HT1080 (cell line): ENCODE data around the gene SPZ1. TPM values are rescaled to one million over a fixed set of nuclear protein-coding genes. Genes with fewer than 3 reads are reported as not detected.
A peak's percentile ranks its signal among the peaks of the same experiment; 100 is the strongest.
"Not testable (repeated sequence)": the region's sequence is repeated elsewhere in the genome, so short reads cannot be mapped to it uniquely, and the experiment has no call there.

Experiments used
- DNase-seq: peaks from one replicate; pipeline ENCODE4 v3.0.0-alpha.2; 2015; ENCODE audit warnings: low read depth
- small RNA-seq: library from RNA; depleted of rRNA; stranded (forward); fragments of <200 nt; gene quantifications from one replicate; pipeline ENCODE3, GENCODE V24; 2014
- total RNA-seq: library from RNA; depleted of rRNA; stranded (reverse); fragments of >200 nt; shearing (Covaris generic); gene quantifications from 2 replicates; pipeline ENCODE4 v1.2.3, GENCODE V29; 2014; rRNA removed

Gene SPZ1
- total RNA-seq, 1 experiment from 2014 or later: not detected

- DNase-seq: no peak
Observed at GRCh38 chr5:80337379-80337778, 17.6 kb downstream of the SPZ1 start.

- DNase-seq: no peak
Observed at GRCh38 chr5:80339116-80339515, 19.3 kb downstream of the SPZ1 start.

GRCh38 chr5:80341016-80341775, 21.4 kb downstream of the SPZ1 start:
- no peak for DNase-seq

GRCh38 chr5:80343067-80343466, 23.3 kb downstream of the SPZ1 start:
- DNase-seq: peak; percentile 4

- peak; percentile 17 for DNase-seq
Observed at GRCh38 chr5:80346055-80346454, 26.3 kb downstream of the SPZ1 start.

- DNase-seq: no peak
Observed at GRCh38 chr5:80348171-80348570, 28.4 kb downstream of the SPZ1 start.

GRCh38 chr5:80351019-80351418, 31.2 kb downstream of the SPZ1 start:
- DNase-seq: not testable (repeated sequence)

- DNase-seq: no peak
Observed at GRCh38 chr5:80355686-80356085, 35.9 kb downstream of the SPZ1 start.

- no peak for DNase-seq
Observed at GRCh38 chr5:80357671-80358070, 37.9 kb downstream of the SPZ1 start.

- DNase-seq: no peak
Observed at GRCh38 chr5:80360914-80361444, 41.2 kb downstream of the SPZ1 start.

GRCh38 chr5:80364892-80365291, 45.1 kb downstream of the SPZ1 start:
- no peak for DNase-seq

GRCh38 chr5:80368661-80369480, 49.1 kb downstream of the SPZ1 start:
- no peak for DNase-seq

- DNase-seq: no peak
Observed at GRCh38 chr5:80369521-80369920, 49.7 kb downstream of the SPZ1 start.

- DNase-seq: no peak
Observed at GRCh38 chr5:80370390-80370789, 50.6 kb downstream of the SPZ1 start.

Small RNAs within 50 kb of the gene (small RNA-seq; reads per million reads assigned to genes)
- gene AC026410.2: not detected
- gene RF00322: not detected
- not detected for gene RNU6-211P

Other genes with a start within 250 kb of the SPZ1 start
- 1.9 and 4.4 TPM in 2 replicates for gene SERINC5, start 64.0 kb upstream of the SPZ1 start, total RNA-seq
- gene ZFYVE16, start 88.1 kb downstream of the SPZ1 start, total RNA-seq: 9.0 and 10.3 TPM in 2 replicates
- 0.27 and 0.97 TPM in 2 replicates for gene FAM151B, start 168.1 kb downstream of the SPZ1 start, total RNA-seq